HG03469 (cell line): Measurements from ENCODE around the gene EPB41.

Source experiments
- ATAC-seq: cut with Tn5 transposase; IDR thresholded peaks from one replicate; pipeline ENCODE4 v1.9.1; 2021; ENCODE audit warnings: mild to moderate bottlenecking, moderate library complexity, moderate number of reproducible peaks; ENCODE audit not compliant: unreplicated experiment

Gene EPB41

DNA sequence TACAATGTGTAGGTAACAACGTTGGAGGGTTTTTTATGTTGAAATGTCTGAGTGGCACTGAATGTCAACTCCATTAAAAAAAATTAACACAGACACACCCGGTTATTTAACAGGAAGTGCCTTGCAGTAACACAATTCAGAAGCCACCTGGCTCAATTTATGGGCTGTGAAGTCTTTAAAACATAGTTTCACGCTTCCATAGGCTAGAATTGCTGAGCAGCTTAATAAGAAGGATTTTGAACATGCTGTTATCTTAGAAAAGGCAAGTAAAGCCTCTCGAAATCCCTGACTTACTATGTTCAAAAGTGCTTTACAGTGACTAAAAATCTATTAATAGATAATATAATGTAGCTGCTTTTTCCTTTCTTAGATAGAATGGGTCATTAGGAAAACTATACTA is 247.7 kb downstream of the EPB41 start:
- ATAC-seq, result no peak

DNA sequence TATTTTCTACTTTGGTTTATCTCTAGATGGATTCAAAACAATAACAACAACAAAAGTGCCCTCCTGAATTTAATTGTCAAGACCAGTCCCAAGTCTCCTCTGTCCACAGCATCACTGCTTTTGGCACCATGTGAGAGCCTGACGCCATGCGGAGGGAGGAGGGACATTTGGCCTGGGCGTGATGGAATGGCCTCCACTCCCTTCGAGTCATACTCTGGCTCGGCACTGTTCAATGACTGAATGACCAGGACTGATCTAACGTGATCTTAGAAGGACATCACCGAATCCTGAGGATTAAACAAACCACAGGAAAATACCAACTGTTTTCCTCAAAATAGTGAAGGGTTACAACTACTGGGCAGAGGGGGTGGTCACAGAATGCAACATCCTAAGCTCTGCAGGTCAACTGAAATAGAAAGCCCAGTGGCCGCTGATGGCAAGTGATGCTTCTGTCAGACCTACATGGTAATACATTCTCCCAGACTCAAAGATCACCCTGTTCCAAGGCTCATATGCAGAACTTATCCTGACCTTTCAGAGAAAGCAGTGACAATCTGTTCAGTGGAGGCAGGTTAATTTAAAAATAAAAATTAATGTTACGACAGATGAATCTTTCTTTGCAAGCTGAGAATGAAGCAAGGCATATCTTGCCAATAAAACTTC is 248.2 kb downstream of the EPB41 start:
- ATAC-seq, result no peak

DNA sequence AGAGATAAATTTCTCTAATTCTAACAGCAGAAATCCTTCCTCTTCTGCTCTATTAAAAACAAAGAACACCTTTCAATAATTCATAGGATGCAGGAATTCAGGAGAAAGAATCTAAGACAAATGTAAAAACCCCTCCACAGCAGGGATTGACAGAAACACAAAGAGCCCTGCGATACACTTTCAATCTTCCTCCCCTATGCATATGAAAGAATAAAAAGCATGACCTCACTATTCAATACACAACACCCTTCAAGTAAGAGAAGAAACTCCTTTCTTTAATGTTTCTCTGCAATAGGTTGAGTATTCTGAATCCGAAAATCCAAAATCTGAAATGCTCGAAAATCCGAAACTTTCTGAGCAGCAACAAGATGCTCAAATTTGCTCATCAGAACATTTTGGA is 250.2 kb downstream of the EPB41 start:
- ATAC-seq, result no peak

DNA sequence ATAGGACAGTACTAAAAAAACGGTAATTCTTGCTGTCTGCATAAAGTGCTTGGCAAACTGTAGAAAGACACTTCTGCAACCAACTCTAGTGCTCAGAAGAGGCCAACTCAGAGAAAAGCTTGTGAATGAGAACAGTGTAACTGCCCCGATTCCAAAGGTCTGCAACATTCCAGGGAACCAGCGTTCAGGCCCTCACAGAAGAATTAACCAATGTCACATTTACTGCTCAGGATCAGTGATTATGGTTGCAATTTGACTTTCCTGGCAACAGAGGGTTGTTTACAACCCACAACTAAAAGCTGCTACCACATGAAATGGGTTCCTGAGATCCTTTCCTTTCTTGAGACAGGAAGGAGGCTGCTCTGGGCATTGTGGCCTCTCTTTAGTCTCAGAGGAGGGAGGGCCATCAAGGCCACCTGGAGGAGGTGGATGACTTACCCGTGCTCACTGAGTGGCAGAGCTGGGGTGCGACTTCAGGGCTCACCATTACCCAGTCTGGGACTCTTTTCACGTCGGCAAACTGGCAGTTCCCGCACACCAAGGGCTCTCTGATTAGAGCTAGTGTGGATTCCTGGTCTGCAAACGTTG is 252.0 kb downstream of the EPB41 start:
- ATAC-seq, result no peak

DNA sequence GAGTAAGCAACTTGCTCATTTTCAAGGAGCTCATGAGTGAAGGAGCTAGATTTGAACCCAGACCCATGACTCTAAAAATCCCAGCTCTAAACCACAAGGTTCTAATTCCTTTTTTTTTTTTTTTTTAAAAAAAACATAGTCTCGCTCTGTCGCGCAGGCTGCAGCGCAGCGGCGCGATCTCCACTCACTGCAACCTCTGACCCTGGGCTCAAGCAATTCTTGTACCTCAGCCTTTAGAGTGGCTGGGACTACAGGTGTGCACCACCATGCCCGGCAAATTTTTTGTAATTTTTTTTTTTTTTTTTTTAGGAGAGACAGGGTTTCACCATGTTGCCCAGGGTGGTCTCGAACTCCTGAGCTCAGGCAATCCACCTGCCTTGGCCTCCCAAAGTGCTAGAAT is 253.5 kb downstream of the EPB41 start:
- no peak for ATAC-seq
